ENCODE data around the gene RNF212.
"Not testable (repeated sequence)": the region's sequence is repeated elsewhere in the genome, so short reads cannot be mapped to it uniquely, and the experiment has no call there.

The RNF212 gene

DNA sequence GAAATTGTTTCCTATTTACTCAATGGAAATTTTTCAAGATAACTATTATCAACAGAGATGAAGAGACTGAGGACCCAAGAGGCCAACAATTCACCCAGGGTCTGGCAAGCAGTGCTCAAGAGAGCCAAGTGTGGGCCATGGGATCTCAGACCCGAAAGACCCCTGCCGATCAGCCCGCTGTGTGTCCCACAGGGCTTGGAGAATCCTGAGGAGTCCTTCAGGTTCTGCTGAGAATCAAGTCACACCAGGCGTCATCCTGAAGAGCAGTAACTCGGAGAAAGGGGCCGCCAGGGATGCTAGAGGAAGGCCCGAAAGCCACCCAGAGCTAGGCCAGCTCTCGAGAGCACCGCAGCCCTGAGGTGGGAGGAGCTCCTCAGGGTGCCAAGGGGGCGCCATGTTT, 53.2 kb downstream of the RNF212 start:
- no peak overlapping the region for H3K4me3 ChIP-seq (ENCODE audit: low read depth, low read length)
- TF ChIP-seq, protein P1, sequence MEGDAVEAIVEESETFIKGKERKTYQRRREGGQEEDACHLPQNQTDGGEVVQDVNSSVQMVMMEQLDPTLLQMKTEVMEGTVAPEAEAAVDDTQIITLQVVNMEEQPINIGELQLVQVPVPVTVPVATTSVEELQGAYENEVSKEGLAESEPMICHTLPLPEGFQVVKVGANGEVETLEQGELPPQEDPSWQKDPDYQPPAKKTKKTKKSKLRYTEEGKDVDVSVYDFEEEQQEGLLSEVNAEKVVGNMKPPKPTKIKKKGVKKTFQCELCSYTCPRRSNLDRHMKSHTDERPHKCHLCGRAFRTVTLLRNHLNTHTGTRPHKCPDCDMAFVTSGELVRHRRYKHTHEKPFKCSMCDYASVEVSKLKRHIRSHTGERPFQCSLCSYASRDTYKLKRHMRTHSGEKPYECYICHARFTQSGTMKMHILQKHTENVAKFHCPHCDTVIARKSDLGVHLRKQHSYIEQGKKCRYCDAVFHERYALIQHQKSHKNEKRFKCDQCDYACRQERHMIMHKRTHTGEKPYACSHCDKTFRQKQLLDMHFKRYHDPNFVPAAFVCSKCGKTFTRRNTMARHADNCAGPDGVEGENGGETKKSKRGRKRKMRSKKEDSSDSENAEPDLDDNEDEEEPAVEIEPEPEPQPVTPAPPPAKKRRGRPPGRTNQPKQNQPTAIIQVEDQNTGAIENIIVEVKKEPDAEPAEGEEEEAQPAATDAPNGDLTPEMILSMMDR (conservative IDR thresholded peaks at IDR 0.05; ENCODE audit: low read depth, low read length), result no peak
- no peak for DNase-seq (ENCODE audit: low read depth)

DNA sequence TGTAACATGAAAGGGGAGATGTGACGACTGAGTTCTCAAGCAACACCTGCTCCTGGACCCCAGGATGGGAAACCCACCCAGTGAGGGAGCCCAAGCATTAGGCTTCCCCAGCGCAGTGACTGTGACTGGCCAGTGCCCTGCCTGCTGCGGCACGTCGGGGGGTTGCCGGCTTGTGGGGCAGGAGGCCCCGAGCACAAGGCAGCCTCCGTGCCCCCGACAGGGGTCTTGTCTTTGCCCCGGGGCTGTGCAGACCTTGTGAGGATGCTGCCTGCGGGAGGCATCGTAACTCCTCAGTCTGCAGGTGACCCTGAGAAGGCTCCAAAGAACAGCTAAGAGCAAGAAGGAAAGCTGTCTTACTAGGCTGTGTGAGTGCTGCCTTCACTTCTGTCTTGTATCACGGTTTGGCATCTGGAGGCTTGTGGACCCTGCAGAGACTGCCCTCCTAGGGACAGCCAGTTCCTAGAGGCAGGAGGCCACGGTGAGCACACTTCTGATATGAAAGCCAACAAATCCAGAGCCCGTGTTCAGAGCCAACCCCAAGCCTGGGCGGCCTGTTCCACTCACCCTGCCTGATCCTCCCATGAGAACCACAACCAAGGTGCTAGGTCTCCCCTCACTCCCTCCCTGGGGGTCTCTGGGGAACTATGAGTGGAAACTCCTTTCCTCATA, 54.2 kb downstream of the RNF212 start:
- DNase-seq (ENCODE audit: low read depth), result no peak
- no peak overlapping the region for H3K4me3 ChIP-seq (ENCODE audit: low read depth, low read length)
- TF ChIP-seq, protein P1 (conservative IDR thresholded peaks at IDR 0.05; ENCODE audit: low read depth, low read length), result no peak

DNA sequence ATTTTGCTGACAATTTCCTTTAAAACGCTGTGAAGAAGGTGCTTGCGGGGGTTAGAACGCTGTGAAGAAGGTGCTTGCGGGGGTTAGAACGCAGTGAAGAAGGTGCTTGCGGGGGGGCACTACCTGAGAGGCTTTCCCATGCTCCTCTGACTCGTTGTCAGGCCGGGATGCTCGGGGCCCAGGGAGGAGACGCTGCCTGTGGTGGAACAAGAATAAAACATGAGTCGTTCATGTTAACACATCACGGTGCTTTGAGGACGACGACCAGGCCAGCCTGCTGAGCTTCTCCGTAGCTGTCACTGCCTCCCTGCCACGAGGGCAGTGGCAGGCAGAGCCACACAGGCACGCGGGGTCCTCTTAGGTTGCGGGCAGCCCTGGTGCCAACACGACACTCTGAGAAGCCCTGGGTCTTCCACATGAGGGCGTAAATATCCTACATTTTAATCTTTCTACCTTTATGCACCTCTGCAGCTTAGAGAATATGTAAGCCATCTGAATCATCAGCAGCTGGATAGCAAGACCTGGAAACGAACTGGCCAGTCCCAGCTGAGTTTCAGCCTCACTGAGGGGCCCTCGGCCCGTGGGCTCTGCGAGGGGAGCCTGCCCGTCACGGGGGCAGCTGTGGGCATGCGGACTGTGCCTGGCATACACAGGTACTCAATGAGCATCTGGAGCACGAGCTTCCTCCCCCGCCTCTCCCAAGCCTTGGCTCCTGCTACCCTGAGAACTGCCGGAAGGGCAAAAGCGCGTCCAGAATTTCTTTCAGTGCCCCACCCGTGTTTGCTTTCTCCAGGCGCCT, 55.0 kb downstream of the RNF212 start:
- TF ChIP-seq, protein P1 (conservative IDR thresholded peaks at IDR 0.05; ENCODE audit: low read depth, low read length), result no peak
- no peak for DNase-seq (ENCODE audit: low read depth)
- H3K4me3 ChIP-seq (ENCODE audit: low read depth, low read length), result no peak overlapping the region

DNA sequence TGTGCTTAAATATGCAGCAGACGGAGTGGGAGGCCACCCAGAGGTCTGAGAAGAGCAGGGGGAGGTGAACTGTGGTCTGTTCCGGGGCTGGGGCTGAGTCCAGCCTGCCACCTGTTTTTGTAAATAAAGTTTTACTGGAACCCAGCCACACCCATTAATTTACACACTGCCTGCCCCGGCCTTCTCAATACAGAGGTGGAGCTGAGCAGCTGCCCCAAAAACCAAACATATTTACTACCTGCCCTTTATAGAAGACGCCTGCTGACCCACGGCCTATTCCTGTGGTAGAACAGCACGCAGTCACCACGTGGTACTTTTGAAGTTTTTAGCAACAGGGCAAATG, 56.0 kb downstream of the RNF212 start:
- TF ChIP-seq, protein P1 (conservative IDR thresholded peaks at IDR 0.05; ENCODE audit: low read depth, low read length), result no peak
- DNase-seq (ENCODE audit: low read depth), result no peak
- no peak overlapping the region for H3K4me3 ChIP-seq (ENCODE audit: low read depth, low read length)

DNA sequence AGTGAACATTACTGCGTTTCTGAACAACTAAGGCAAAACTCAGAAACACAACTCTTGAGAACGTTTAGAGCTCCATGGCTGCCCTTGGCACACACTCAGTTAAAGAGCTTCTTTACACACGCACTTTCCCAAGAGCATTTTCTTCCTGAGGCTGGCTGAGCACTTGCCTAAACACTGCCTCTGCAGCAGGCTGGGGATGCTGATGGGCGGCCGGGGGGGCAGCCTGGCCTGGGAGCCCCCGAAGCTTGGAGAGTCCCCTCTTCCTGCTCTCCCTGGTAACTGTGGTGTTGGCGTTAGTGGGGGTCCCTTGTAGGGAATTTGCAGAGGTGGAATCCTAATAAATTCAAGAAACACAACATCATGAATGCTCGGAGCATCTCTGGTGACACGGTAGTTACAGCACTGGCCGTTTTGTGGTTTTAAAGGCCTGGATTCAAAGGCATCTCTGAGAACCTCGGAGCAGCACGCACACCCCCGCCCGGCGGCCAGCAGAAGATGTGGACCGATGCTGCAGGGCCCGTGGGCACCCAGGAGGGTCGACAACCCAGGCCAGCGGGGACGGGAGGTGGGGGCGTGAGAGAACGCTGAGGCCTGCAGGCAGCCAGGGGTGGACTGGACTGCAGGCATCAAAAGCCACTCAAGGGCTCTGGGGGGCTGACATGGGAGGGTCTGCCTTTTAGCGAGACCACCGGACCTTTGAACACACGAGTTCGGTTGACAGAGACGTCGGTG, 56.5 kb downstream of the RNF212 start:
- DNase-seq (ENCODE audit: low read depth), result no peak
- H3K4me3 ChIP-seq (ENCODE audit: low read depth, low read length), result no peak overlapping the region
- TF ChIP-seq, protein P1 (conservative IDR thresholded peaks at IDR 0.05; ENCODE audit: low read depth, low read length), result no peak

DNA sequence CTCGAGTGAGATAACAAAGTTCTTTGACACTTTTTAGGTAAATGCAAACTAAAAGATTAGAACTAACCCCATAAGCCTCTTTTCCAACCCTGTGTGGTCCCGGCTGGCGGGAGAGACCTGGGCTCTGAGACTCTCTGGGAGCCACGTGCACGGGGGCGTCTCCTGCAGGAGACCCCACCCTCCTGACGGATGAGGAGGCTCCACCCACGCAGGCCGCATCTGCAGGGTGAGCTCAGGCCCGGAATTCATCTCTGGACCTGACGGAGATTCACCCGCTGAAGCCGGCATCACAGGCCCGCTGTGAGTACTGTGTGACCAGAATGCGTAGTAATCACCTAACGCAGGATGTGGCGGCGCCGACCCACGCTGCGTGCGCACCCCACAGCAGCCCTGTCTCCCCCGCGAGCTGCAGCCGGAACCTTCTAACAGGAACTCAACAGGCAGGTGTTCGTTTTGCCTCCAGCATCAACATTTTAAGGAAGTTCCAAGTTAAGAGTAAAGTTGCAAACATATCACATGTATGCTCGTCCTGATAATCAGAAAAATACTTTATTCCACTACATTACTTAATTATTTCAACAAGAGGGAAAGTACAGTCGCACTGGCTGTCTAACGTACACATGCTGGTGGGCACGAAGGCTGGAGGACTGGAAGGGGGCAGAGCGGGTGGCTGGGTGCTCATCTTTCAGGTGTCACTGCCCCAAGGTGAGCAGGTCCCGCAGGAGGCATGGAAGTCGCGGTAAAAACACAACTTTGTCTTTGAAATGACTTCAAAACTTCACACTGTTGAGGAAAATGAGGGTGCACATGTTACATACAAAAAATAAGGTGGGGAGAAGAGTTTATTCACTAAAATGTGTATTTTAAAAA, 57.4 kb downstream of the RNF212 start:
- TF ChIP-seq, protein P1 (conservative IDR thresholded peaks at IDR 0.05; ENCODE audit: low read depth, low read length), result no peak
- no peak overlapping the region for H3K4me3 ChIP-seq (ENCODE audit: low read depth, low read length)
- peak; percentile 57 for DNase-seq (ENCODE audit: low read depth)

DNA sequence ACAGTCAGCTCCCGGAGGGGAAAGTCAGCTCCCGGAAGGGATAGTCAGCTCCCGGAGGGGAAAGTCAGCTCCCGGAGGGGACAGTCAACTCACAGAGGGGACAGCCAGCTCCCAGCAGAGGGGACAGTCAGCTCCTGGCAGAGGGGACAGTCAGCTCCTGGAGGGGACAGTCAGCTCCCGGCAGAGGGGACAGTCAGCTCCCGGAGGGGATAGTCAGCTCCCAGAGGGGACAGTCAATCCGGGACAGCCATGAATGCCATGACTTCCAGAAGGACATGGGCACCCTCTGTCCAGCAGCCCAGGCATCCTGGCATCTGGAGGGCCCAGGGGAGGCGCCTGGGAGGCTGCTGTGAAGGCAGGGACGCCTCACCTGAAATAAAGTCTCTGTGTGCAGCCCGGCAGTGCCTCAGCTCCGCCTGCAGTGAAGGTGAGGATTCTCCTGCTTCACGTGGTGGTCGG, 58.1 kb downstream of the RNF212 start:
- not testable (repeated sequence) for H3K4me3 ChIP-seq (ENCODE audit: low read depth, low read length); DNase-seq (ENCODE audit: low read depth)

DNA sequence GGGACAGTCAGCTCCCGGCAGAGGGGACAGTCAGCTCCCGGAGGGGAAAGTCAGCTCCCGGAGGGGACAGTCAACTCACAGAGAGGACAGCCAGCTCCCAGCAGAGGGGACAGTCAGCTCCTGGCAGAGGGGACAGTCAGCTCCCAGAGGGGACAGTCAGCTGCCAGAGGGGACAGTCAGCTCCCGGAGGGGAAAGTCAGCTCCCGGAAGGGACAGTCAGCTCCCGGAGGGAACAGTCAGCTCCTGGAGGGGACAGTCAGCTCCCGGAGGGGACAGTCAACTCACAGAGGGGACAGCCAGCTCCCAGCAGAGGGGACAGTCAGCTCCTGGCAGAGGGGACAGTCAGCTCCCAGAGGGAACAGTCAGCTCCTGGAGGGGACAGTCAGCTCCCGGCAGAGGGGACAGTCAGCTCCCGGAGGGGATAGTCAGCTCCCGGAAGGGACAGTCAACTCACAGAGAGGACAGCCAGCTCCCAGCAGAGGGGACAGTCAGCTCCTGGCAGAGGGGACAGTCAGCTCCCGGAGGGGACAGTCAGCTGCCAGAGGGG, 58.6 kb downstream of the RNF212 start:
- DNase-seq (ENCODE audit: low read depth); H3K4me3 ChIP-seq (ENCODE audit: low read depth, low read length): not testable (repeated sequence)

DNA sequence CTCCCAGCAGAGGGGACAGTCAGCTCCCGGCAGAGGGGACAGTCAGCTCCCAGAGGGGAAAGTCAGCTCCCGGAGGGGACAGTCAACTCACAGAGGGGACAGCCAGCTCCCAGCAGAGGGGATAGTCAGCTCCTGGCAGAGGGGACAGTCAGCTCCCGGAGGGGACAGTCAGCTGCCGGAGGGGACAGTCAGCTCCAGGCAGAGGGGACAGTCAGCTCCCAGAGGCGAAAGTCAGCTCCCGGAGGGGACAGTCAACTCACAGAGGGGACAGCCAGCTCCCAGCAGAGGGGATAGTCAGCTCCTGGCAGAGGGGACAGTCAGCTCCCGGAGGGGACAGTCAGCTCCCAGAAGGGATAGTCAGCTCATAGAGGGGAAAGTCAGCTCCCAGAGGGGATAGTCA, 59.5 kb downstream of the RNF212 start:
- DNase-seq (ENCODE audit: low read depth); H3K4me3 ChIP-seq (ENCODE audit: low read depth, low read length): not testable (repeated sequence)

All from choroid plexus epithelial cell (primary cell).